GM21619 (cell line): ENCODE measurements around the gene CFLAR.

Experiments used
- ATAC-seq: cut with Tn5 transposase; IDR thresholded peaks from one replicate; pipeline ENCODE4 v1.9.1; 2021; ENCODE audit not compliant: unreplicated experiment

The CFLAR gene

DNA sequence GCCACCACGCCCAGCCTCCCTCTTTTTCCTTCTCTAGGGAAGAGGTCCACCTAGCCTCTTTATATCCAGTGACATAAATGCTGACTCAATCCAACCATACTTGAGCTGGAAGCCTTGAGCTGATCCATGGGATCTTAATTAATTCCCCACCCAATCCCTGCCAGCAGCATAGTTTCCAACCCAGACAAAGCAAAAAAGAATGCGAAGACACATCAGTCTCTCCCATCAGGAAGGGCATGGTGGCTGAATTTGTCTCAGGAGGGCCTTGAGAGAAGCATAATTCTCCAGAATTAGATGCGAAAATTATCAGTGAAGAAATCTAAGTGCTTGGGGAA, 89.5 kb downstream of the CFLAR start:
- ATAC-seq = no peak

DNA sequence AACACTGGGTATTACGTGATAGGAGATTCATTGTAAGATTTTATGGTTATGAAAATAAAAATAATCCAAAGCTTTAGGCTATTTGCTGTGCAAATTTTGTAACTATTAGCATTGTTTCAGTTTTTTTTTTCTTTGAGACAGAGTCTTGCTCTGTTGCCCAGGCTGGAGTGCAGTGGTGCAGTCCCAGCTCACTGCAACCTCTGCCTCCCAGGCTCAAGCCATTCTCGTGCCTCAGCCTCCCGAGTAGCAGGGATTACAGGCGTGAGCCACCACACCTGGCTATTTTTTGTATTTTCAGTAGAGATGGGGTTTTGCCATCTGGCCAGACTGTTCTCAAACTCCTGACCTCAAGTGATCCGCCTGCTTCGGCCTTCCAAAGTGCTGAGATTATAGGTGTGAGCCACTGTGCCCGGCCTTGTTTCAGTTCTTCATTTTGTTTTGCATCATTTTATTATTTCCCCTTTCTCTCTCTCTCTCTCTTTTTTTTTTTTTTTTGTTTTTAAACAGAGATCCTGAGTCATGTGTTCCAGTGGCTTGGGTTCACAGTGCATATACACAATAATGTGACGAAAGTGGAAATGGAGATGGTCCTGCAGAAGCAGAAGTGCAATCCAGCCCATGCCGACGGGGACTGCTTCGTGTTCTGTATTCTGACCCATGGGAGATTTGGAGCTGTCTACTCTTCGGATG, 92.7 kb downstream of the CFLAR start:
- peak; percentile 66 for ATAC-seq

DNA sequence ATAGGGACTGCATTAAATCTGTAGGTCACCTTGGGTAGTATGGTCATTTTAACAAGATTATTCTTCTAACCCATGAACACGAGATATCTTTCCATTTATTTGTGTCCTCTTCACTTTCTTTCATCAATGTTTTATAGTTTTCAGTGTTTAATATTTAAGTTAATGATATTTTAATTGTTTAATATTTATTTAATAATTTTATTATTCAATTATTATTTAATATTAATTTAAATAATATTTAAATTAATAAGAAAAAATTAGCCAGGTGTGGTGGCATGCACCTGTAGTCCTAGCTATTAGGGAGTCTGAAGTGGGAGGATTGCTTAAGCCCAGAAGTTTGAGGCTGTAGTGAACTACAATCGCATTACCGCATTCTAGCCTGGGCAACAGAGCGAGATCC, 100.0 kb downstream of the CFLAR start:
- no peak for ATAC-seq

DNA sequence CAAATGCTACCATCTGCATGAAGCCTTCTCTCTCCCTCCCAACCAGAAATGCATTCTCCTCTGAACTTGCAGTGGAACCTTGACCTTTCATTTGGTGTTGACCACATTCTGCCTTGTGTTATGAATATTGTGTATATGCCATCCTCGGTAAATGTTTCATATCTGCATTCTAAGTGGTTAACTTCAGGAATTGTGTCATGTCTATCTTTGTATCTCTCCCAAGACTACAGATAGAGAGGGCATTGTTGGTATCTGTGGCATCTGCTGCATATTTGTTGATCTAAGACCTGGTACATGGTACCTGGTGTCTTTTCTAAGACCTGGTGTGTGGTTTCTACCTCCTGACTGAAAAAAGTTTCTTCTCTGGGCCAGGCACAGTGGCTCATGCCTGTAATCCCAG, 101.0 kb downstream of the CFLAR start:
- no peak for ATAC-seq

DNA sequence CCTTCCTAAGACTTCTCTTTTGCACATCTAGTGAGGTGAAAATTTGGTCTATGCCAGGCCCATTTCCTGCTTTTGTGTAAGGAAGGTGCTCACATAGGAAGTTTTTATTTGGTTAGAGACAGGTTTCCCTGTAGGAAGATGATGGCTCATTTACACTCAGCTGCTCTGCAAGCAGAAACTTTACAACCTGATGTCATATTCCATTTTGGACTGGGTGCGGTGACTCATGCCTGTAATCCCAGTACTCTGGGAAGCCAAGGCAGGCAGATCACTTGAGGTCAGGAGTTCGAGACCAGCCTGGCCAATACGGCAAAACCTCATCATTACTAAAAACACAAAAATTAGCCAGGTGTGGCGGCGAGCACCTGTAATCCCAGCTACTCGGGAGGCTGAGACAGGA, 102.8 kb downstream of the CFLAR start:
- ATAC-seq = no peak

GRCh38 chr2:201219328-201220096, 103.5 kb downstream of the CFLAR start:
- no peak for ATAC-seq

- no peak for ATAC-seq
Observed at GRCh38 chr2:201220102-201220570, 104.2 kb downstream of the CFLAR start.

DNA sequence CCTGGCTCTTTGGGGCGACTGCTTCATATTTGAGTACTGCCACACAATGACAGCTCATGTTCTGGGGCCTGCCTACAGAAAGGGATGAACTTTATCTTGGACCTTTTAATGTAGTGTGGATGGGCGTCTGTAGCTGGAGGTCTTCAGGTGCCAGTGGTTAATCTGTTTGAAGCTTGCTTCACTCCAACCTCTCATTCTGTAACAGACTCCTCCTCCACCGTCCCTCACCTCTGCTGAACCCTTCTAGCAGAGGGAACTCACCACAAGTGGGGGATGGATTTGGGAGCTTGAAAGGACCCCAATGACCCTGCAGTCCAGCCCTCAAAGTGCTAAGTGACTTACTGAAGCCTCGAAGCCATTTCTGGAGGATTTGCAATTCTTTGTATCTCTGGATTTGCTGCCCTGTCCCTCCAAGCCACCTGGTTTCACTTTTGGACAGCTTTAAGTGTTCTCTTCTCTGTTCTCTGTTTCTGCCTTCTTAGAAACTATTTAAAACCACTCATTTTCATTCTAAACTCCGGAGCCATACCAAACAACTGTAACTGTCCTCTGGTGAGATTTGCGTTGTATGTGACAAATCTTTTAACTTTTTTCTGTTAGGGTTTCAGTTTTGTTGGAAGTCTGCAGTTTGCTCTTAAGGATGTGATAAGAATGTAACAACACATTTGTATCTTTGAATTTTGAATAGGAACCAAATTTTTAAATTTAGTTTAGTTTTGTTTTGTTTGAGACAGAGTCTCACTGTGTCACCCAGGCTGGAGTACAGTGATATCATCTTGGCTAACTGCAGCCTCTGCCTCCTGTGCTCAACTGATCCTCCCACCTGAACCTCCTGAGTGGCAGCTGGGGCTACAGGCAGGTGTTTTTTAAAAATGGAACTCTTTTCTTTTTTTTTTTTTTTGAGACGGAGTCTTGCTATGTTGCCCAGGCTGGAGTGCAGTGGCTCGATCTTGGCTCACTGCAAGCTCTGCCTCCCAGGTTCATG, 107.4 kb downstream of the CFLAR start:
- ATAC-seq = peak; percentile 94
